ENCODE data around the gene NOA1.

Gene NOA1

GRCh38 chr4:56972809-56973208 is 4.6 kb downstream of the NOA1 start:
- Histone ChIP-seq H3K27ac (no peak overlapping the region), H3K9ac (ENCODE audit: insufficient read length) (no peak overlapping the region), H3K4me3 (no peak overlapping the region), H3K9me3 (ENCODE audit: low read depth, low read length) (peaks cover 3% of the 10 kb centered on the region; the same call in 1 of the 2 replicates), H3K36me3 (ENCODE audit: insufficient read depth, low read length) (peaks cover 55% of the 10 kb centered on the region)
- TF ChIP-seq POLR2AphosphoS5 (IDR thresholded peaks at IDR 0.05; ENCODE audit: borderline replicate concordance, low read depth, low read length) (no peak), EZH2 (IDR thresholded peaks at IDR 0.05) (no peak), FOXP2 (optimal IDR thresholded peaks at IDR 0.05; ENCODE audit: control extremely low read depth, extremely low read length, insufficient read depth) (no peak)
- no peak for DNase-seq (ENCODE audit: low read depth, low spot score)

DNA sequence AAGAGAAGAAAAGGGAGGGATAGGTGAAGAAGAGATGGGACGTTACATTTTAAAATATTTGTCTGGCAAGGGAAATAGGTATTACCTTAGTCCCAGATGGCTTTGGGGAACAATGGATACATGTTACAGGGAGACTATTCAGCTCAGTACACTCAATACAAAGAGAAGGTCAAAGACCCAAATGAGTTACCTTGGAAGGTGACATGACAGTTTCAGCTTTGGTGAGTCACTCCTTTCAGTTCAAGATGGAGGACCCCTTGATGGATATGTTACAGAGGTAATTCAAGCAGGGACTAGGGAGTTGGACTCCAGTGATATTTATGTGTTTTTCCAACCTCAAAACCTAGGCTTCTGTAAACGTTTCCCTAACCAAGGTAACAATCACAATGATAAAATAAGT is 5.0 kb downstream of the NOA1 start:
- no peak for TF ChIP-seq FOXP2 (optimal IDR thresholded peaks at IDR 0.05; ENCODE audit: control extremely low read depth, extremely low read length, insufficient read depth)
- TF ChIP-seq EZH2 (IDR thresholded peaks at IDR 0.05) = no peak
- TF ChIP-seq POLR2AphosphoS5 (IDR thresholded peaks at IDR 0.05; ENCODE audit: borderline replicate concordance, low read depth, low read length) = no peak
- DNase-seq (ENCODE audit: low read depth, low spot score) = no peak
- Histone ChIP-seq H3K27ac (no peak overlapping the region), H3K9ac (ENCODE audit: insufficient read length) (no peak overlapping the region), H3K36me3 (ENCODE audit: insufficient read depth, low read length) (peaks cover 59% of the 10 kb centered on the region), H3K9me3 (ENCODE audit: low read depth, low read length) (peaks cover 3% of the 10 kb centered on the region; the same call in 1 of the 2 replicates), H3K4me3 (no peak overlapping the region)

DNA sequence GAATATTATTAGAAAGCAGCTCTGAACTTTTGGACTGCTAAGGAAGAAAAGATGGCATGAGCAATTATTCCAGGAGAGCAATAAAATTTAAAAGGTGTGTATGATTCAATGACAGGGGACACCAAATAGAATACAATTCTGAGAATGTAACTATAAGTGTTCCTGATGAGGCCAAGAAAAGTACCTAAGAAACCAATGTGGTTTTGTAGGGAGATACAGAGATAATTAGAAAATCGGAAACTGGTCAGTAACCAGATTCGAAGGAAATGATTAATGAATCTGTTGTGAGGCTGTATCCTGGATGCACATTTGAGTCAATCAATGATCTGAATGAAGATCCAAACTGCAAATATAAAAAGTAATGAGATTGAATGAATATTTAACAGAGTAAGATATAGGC is 6.0 kb downstream of the NOA1 start:
- H3K27ac ChIP-seq = no peak overlapping the region
- no peak for TF ChIP-seq EZH2 (IDR thresholded peaks at IDR 0.05)
- TF ChIP-seq FOXP2 (optimal IDR thresholded peaks at IDR 0.05; ENCODE audit: control extremely low read depth, extremely low read length, insufficient read depth) = no peak
- no peak for TF ChIP-seq POLR2AphosphoS5 (IDR thresholded peaks at IDR 0.05; ENCODE audit: borderline replicate concordance, low read depth, low read length)
- DNase-seq (ENCODE audit: low read depth, low spot score) = no peak
- no peak overlapping the region for H3K9ac ChIP-seq (ENCODE audit: insufficient read length)
- H3K36me3 ChIP-seq (ENCODE audit: insufficient read depth, low read length) = peaks cover 68% of the 10 kb centered on the region
- peaks cover 3% of the 10 kb centered on the region; the same call in 1 of the 2 replicates for H3K9me3 ChIP-seq (ENCODE audit: low read depth, low read length)
- H3K4me3 ChIP-seq = no peak overlapping the region

DNA sequence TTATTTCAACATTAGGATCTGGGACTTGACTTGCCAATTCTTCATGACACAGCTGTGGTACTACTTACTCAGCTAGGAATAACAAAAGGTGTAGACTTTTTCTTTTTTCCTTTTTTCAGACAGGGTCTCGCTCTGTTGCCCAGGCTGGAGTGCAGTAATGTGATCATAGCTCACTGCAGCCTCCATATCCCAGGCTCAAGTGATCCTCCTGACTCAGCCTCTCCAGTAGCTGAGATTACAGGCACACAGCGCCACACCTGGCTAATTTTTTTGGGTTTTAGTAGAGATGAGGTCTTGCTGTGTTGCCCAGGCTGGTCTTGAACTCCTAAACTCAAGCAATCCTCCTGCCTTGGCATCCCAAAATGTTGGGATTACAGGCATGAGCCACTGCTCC is 16.3 kb downstream of the NOA1 start:
- peak overlapping the region; percentile 15; the same call in 1 of the 2 replicates for H3K27ac ChIP-seq

GRCh38 chr4:56959100-56959499 is 18.3 kb downstream of the NOA1 start:
- Histone ChIP-seq H3K27ac (no peak overlapping the region), H3K36me3 (ENCODE audit: insufficient read depth, low read length) (peaks cover 17% of the 10 kb centered on the region), H3K9ac (ENCODE audit: insufficient read length) (no peak overlapping the region), H3K9me3 (ENCODE audit: low read depth, low read length) (no peaks in the 10 kb centered on the region), H3K4me3 (no peak overlapping the region)
- DNase-seq (ENCODE audit: low read depth, low spot score) = no peak
- TF ChIP-seq POLR2AphosphoS5 (IDR thresholded peaks at IDR 0.05; ENCODE audit: borderline replicate concordance, low read depth, low read length) = no peak
- no peak for TF ChIP-seq FOXP2 (optimal IDR thresholded peaks at IDR 0.05; ENCODE audit: control extremely low read depth, extremely low read length, insufficient read depth)
- no peak for TF ChIP-seq EZH2 (IDR thresholded peaks at IDR 0.05)

More for the DNA sequence above, 16.3 kb downstream of the NOA1 start:
- H3K9me3 ChIP-seq (ENCODE audit: low read depth, low read length) = no peaks in the 10 kb centered on the region
- DNase-seq (ENCODE audit: low read depth, low spot score) = no peak
- H3K36me3 ChIP-seq (ENCODE audit: insufficient read depth, low read length) = peaks cover 32% of the 10 kb centered on the region
- H3K9ac ChIP-seq (ENCODE audit: insufficient read length) = no peak overlapping the region
- TF ChIP-seq EZH2 (IDR thresholded peaks at IDR 0.05) = no peak
- no peak for TF ChIP-seq POLR2AphosphoS5 (IDR thresholded peaks at IDR 0.05; ENCODE audit: borderline replicate concordance, low read depth, low read length)
- TF ChIP-seq FOXP2 (optimal IDR thresholded peaks at IDR 0.05; ENCODE audit: control extremely low read depth, extremely low read length, insufficient read depth) = no peak
- no peak overlapping the region for H3K4me3 ChIP-seq

DNA sequence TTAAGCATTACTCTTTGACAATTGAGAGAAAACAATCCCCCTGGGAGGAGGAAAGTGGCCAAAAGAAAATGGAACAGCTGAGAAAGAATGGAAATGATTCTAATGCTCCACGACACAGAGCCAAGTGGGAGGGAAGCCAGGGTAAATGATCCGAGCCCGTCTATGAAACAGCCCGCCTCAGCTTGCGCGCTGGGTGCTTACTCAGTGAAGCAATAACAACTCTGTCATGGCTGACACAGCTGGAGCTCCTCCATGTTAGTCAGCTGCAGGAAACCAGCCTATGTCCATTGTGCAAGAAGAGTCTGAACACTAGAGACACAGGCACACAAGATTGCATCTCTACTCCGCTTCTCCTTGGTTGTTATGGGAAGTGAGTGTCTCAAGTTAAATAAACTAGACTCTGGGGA is 19.3 kb downstream of the NOA1 start:
- Histone ChIP-seq H3K9ac (ENCODE audit: insufficient read length) (no peak overlapping the region), H3K27ac (peak overlapping the region; percentile 2; the same call in 1 of the 2 replicates), H3K4me3 (peak overlapping the region; percentile 40), H3K9me3 (ENCODE audit: low read depth, low read length) (no peaks in the 10 kb centered on the region), H3K36me3 (ENCODE audit: insufficient read depth, low read length) (peaks cover 8% of the 10 kb centered on the region)
- peak; percentile 52 for DNase-seq (ENCODE audit: low read depth, low spot score)
- no peak for TF ChIP-seq FOXP2 (optimal IDR thresholded peaks at IDR 0.05; ENCODE audit: control extremely low read depth, extremely low read length, insufficient read depth)
- TF ChIP-seq POLR2AphosphoS5 (IDR thresholded peaks at IDR 0.05; ENCODE audit: borderline replicate concordance, low read depth, low read length) = no peak
- no peak for TF ChIP-seq EZH2 (IDR thresholded peaks at IDR 0.05)

- no peak overlapping the region for H3K4me3 ChIP-seq
- H3K9ac ChIP-seq (ENCODE audit: insufficient read length) = no peak overlapping the region
- no peak for DNase-seq (ENCODE audit: low read depth, low spot score)
- TF ChIP-seq FOXP2 (optimal IDR thresholded peaks at IDR 0.05; ENCODE audit: control extremely low read depth, extremely low read length, insufficient read depth) = no peak
- TF ChIP-seq POLR2AphosphoS5 (IDR thresholded peaks at IDR 0.05; ENCODE audit: borderline replicate concordance, low read depth, low read length) = no peak
- no peak for TF ChIP-seq EZH2 (IDR thresholded peaks at IDR 0.05)
- H3K9me3 ChIP-seq (ENCODE audit: low read depth, low read length) = no peaks in the 10 kb centered on the region
- H3K36me3 ChIP-seq (ENCODE audit: insufficient read depth, low read length) = no peaks in the 10 kb centered on the region
- H3K27ac ChIP-seq = no peak overlapping the region
These were observed 23.5 kb downstream of the NOA1 start for GRCh38 chr4:56953680-56954520.

DNA sequence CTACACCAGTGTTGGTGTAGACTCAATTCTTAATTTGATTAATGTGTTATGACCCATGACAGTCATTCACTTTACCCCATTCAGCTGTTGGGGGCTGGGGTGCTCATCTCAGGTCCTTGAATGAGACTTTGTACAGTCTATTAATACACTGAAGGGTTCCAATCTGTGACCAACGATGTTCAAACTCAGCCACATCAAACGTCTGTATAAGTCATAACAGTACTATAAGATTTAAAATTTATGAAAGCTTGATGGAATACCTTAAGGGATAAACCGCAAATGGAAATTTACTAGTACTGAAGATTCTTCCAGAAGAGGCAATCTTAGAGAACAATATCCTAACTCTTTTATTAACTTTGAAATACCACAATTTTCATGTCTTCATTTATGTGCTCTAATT is 36.0 kb downstream of the NOA1 start:
- H3K27ac ChIP-seq = no peak overlapping the region
- TF ChIP-seq EZH2 (IDR thresholded peaks at IDR 0.05) (no peak), POLR2AphosphoS5 (IDR thresholded peaks at IDR 0.05; ENCODE audit: borderline replicate concordance, low read depth, low read length) (no peak), FOXP2 (optimal IDR thresholded peaks at IDR 0.05; ENCODE audit: control extremely low read depth, extremely low read length, insufficient read depth) (no peak)
- no peak for DNase-seq (ENCODE audit: low read depth, low spot score)

More for the DNA sequence above, 36.0 kb downstream of the NOA1 start:
- no peak overlapping the region for H3K9ac ChIP-seq (ENCODE audit: insufficient read length)
- peaks cover 5% of the 10 kb centered on the region; the same call in 1 of the 2 replicates for H3K36me3 ChIP-seq (ENCODE audit: insufficient read depth, low read length)
- no peak overlapping the region for H3K4me3 ChIP-seq
- H3K9me3 ChIP-seq (ENCODE audit: low read depth, low read length) = no peaks in the 10 kb centered on the region

Measured in SK-N-MC (cell line).